Hepatocyte (in vitro differentiated cells): ENCODE measurements around the gene EDDM13. TPM values are rescaled to one million over a fixed set of nuclear protein-coding genes. Genes with fewer than 3 reads are reported as not detected.
"Not testable (repeated sequence)": the region's sequence is repeated elsewhere in the genome, so short reads cannot be mapped to it uniquely, and the experiment has no call there.

Source experiments
- DNase-seq: peaks from one replicate; pipeline ENCODE4 v3.0.0-alpha.2; 2016; ENCODE audit warnings: low spot score
- H2AFZ ChIP-seq: fragments of 200-600 bp; sonication (generic); 2 replicates; pipeline ENCODE4 v1.6.0; 2016; ENCODE audit warnings: antibody characterized with exemption, mild to moderate bottlenecking
- H3K27ac ChIP-seq: fragments of 200-600 bp; sonication (generic); 2 replicates; pipeline ENCODE4 v1.5.1; 2016; ENCODE audit warnings: mild to moderate bottlenecking
- H3K27me3 ChIP-seq: fragments of 200-600 bp; sonication (generic); 2 replicates; pipeline ENCODE4 v1.6.1; 2016
- H3K36me3 ChIP-seq: fragments of 200-600 bp; sonication (generic); replicated peaks from 2 replicates; pipeline ENCODE4 v1.5.1; 2016; ENCODE audit warnings: low read depth; ENCODE audit not compliant: insufficient read depth
- H3K4me1 ChIP-seq: fragments of 200-600 bp; sonication (generic); 2 replicates; pipeline ENCODE4 v1.5.1; 2016; ENCODE audit warnings: mild to moderate bottlenecking, moderate library complexity; ENCODE audit not compliant: insufficient read depth
- H3K4me2 ChIP-seq: fragments of 200-600 bp; sonication (generic); 2 replicates; pipeline ENCODE4 v1.6.0; 2016
- H3K4me3 ChIP-seq: fragments of 200-600 bp; sonication (generic); 2 replicates; pipeline ENCODE4 v1.5.1; 2016; ENCODE audit warnings: mild to moderate bottlenecking
- H3K79me2 ChIP-seq: fragments of 200-600 bp; sonication (generic); 2 replicates; pipeline ENCODE4 v1.6.0; 2017; ENCODE audit warnings: mild to moderate bottlenecking
- H3K9me2 ChIP-seq: fragments of 200-600 bp; sonication (generic); replicated peaks from 2 replicates; pipeline ENCODE4 v1.6.0; 2017; ENCODE audit warnings: mild to moderate bottlenecking; ENCODE audit not compliant: insufficient read depth
- H3K9me3 ChIP-seq: fragments of 200-600 bp; sonication (generic); 2 replicates; pipeline ENCODE4 v1.5.1; 2016; ENCODE audit warnings: low read depth, mild to moderate bottlenecking
- H4K20me1 ChIP-seq: fragments of 200-600 bp; sonication (generic); 2 replicates; pipeline ENCODE4 v1.6.0; 2016; ENCODE audit warnings: mild to moderate bottlenecking; ENCODE audit not compliant: insufficient read depth, poor library complexity, severe bottlenecking
- CTCF ChIP-seq: fragments of 200-600 bp; sonication (generic); IDR thresholded peaks from 2 replicates; pipeline ENCODE4 v1.5.1; 2016; ENCODE audit warnings: antibody characterized with exemption, mild to moderate bottlenecking; ENCODE audit not compliant: poor library complexity
- EZH2 ChIP-seq: fragments of 200-600 bp; sonication (generic); IDR thresholded peaks from 2 replicates; pipeline ENCODE4 v1.6.1; 2016; ENCODE audit warnings: antibody characterized with exemption, mild to moderate bottlenecking, borderline replicate concordance
- EZH2phosphoT487 ChIP-seq: fragments of 200-600 bp; sonication (generic); IDR thresholded peaks from one replicate; pipeline ENCODE4 v1.6.1; 2018; ENCODE audit warnings: antibody characterized with exemption, mild to moderate bottlenecking, low read depth, moderate library complexity; ENCODE audit not compliant: unreplicated experiment, severe bottlenecking
- WGBS: methylation state at CpG from one replicate; pipeline ENCODE4 v1.1.6; 2016; ENCODE audit warnings: low lambda C conversion rate; ENCODE audit errors: missing lambda C conversion rate; 5-methylcytosine and 5-hydroxymethylcytosine counted together
- polyA plus RNA-seq: library from polyadenylated mRNA; unstranded; fragments of >200 nt; fragmentation: Nextera tagmentation; extraction: Ambion mirVana; gene quantifications from 2 replicates; pipeline ENCODE4 v1.2.1, GENCODE V29; 2016
- total RNA-seq: library from RNA; depleted of rRNA; stranded (reverse); fragments of >200 nt; gene quantifications from 2 replicates; pipeline ENCODE4 v1.2.3, GENCODE V29; 2014

Gene EDDM13
- total RNA-seq (not detected in 2 replicates), polyA plus RNA-seq (1.3 TPM in 1 of 2 replicates, not detected in the other)

DNA sequence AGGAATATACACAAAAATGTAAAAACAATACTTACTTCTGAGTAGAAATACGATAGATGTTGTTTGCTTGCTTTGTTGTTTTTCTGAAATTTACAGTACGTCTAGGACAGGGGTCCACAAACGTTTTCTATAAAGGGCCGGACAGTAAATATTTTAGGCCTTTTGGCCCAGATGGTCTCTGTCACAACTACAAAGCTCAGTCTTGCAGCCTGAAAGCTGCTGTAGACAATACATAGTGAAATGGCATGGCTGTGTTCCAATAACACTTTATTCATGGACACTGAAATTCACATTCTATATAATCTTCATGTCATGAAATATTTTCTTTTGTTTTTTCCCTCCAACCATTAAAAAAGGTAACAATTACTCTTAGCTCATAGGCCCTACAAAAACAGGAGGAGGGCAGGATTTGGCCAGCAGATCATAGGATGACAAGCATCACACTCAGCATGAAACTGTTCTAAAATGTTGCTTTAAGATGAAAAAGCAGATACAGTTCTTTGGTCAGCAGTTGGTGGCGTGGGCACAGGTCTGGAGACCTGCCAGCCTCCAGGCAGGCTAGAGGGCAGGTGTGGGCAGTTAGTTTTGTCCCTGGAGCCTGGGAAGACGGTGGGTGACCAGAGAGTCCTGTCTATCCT is at the start of gene EDDM13:
TSS of gene EDDM13 (plus strand) at position 588 of the 638 bp plus-strand sequence. CDS start 87 bp downstream, outside the sequence.
- H3K4me2 ChIP-seq: no peak within 1 kb of the TSS
- no peak within 1 kb of the TSS for H3K27ac ChIP-seq
- TF ChIP-seq CTCF (no peak), EZH2 (no peak), EZH2phosphoT487 (no peak)
- no peaks in the 10 kb centered on the region for H3K36me3 ChIP-seq
- no peaks in the 10 kb centered on the region for H3K4me1 ChIP-seq
- no peaks in the 10 kb centered on the region for H3K27me3 ChIP-seq
- DNase-seq: no peak
- no peaks in the 10 kb centered on the region for H3K79me2 ChIP-seq
- H3K9me3 ChIP-seq: no peaks in the 10 kb centered on the region
- no peaks in the 10 kb centered on the region for H3K9me2 ChIP-seq
- no peak within 1 kb of the TSS for H2AFZ ChIP-seq
- H4K20me1 ChIP-seq: no peaks in the 10 kb centered on the region
- no peak within 1 kb of the TSS for H3K4me3 ChIP-seq
- WGBS: 89% methylated on average over 6 of the region's 6 CpGs

GRCh38 chr19:56222901-56223300 is 49.6 kb upstream of the EDDM13 start:
- Histone ChIP-seq H2AFZ (no peak overlapping the region), H3K9me2 (no peaks in the 10 kb centered on the region), H3K4me1 (no peaks in the 10 kb centered on the region), H3K79me2 (no peaks in the 10 kb centered on the region), H3K4me3 (no peak overlapping the region), H3K27me3 (no peaks in the 10 kb centered on the region), H3K36me3 (no peaks in the 10 kb centered on the region), H3K27ac (no peak overlapping the region), H3K9me3 (no peaks in the 10 kb centered on the region), H4K20me1 (no peaks in the 10 kb centered on the region), H3K4me2 (no peak overlapping the region)
- no peak for DNase-seq
- TF ChIP-seq CTCF (no peak), EZH2 (no peak), EZH2phosphoT487 (no peak)
- 85% methylated on average over 6 of the region's 6 CpGs for WGBS

DNA sequence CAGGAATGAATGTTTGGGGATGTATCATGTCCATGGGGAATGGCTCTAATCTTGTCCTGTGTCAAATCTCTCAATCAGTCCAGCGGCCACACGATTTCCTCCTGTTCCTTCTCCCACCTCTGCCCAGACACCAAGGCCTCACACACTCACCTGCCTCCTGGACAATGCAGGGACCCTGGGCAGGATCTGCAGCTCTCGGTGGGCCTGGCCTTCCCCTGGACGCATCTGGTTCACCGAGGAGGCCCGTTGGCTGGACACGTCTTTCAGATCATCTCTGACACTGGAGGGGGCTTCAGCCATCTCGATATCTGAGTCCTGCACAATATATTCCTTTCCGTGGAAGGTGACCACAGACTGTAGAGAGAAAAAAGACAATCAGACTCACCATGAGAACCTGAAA is 49.1 kb upstream of the EDDM13 start:
- H2AFZ ChIP-seq: no peak overlapping the region
- H3K79me2 ChIP-seq: no peaks in the 10 kb centered on the region
- WGBS: 92% methylated on average over 9 of the region's 9 CpGs
- no peaks in the 10 kb centered on the region for H3K9me2 ChIP-seq
- H3K27ac ChIP-seq: no peak overlapping the region
- no peaks in the 10 kb centered on the region for H3K9me3 ChIP-seq
- no peak overlapping the region for H3K4me3 ChIP-seq
- no peaks in the 10 kb centered on the region for H3K36me3 ChIP-seq
- H4K20me1 ChIP-seq: no peaks in the 10 kb centered on the region
- no peak for TF ChIP-seq EZH2phosphoT487
- H3K4me1 ChIP-seq: no peaks in the 10 kb centered on the region
- no peak overlapping the region for H3K4me2 ChIP-seq
- no peak for DNase-seq
- H3K27me3 ChIP-seq: no peaks in the 10 kb centered on the region

GRCh38 chr19:56245121-56245740 is 27.3 kb upstream of the EDDM13 start:
- Histone ChIP-seq H3K4me3 (no peak overlapping the region), H2AFZ (no peak overlapping the region), H3K36me3 (no peaks in the 10 kb centered on the region), H3K79me2 (no peaks in the 10 kb centered on the region), H3K9me3 (no peaks in the 10 kb centered on the region), H4K20me1 (no peaks in the 10 kb centered on the region), H3K4me1 (no peaks in the 10 kb centered on the region), H3K27me3 (no peaks in the 10 kb centered on the region), H3K9me2 (no peaks in the 10 kb centered on the region), H3K4me2 (no peak overlapping the region), H3K27ac (no peak overlapping the region)
- 91% methylated on average over 7 of the region's 7 CpGs for WGBS
- TF ChIP-seq CTCF (no peak), EZH2 (no peak), EZH2phosphoT487 (no peak)
- DNase-seq: no peak

DNA sequence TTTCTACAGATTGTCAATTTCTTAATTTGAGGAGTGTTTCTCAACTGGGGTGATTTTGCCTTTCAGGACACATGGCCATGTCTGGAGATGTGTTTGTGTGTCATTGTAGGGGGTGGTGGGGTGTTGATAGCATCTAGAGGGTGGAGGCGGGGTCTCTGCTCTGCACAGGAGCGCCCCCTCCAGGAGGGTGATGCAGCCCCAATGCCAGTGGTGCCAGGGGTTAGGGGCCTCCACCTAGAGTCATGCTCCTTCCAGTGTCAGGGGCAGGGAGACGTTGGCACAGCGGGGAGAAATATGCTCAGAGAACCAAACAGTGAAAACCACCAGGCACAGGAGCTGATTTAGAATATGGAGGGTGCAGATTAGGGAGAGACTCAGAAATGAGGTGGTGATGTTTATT is 26.8 kb upstream of the EDDM13 start:
- H3K4me1 ChIP-seq, H4K20me1 ChIP-seq, H3K27me3 ChIP-seq, H3K4me2 ChIP-seq, H3K27ac ChIP-seq, H3K36me3 ChIP-seq, H3K4me3 ChIP-seq, DNase-seq, H3K79me2 ChIP-seq, H3K9me3 ChIP-seq, H3K9me2 ChIP-seq, H2AFZ ChIP-seq: not testable (repeated sequence)
- 84% methylated on average over 3 of the region's 4 CpGs for WGBS
